HFF-Myc (cell line): Measurements from ENCODE around the gene JPH3.

Source experiments
- DNase-seq: peaks from one replicate; pipeline ENCODE4 v3.0.0-alpha.2; 2011; ENCODE audit warnings: low read depth; ENCODE audit errors: extremely low read depth
- H3K4me3 ChIP-seq: replicated peaks from 2 replicates; pipeline ENCODE4 v1.5.1; 2011; ENCODE audit warnings: low read depth, mild to moderate bottlenecking, control low read depth, low read length
- TF ChIP-seq, protein P1 (sequence below): IDR thresholded peaks from 2 replicates; pipeline ENCODE4 v1.5.1; 2012; ENCODE audit warnings: mild to moderate bottlenecking, low read depth, low read length, control low read depth; ENCODE audit errors: missing control alignments

JPH3 gene

GRCh38 chr16:87687126-87687910 is 85.0 kb downstream of the JPH3 start:
- no peak for DNase-seq
- TF ChIP-seq, protein P1, sequence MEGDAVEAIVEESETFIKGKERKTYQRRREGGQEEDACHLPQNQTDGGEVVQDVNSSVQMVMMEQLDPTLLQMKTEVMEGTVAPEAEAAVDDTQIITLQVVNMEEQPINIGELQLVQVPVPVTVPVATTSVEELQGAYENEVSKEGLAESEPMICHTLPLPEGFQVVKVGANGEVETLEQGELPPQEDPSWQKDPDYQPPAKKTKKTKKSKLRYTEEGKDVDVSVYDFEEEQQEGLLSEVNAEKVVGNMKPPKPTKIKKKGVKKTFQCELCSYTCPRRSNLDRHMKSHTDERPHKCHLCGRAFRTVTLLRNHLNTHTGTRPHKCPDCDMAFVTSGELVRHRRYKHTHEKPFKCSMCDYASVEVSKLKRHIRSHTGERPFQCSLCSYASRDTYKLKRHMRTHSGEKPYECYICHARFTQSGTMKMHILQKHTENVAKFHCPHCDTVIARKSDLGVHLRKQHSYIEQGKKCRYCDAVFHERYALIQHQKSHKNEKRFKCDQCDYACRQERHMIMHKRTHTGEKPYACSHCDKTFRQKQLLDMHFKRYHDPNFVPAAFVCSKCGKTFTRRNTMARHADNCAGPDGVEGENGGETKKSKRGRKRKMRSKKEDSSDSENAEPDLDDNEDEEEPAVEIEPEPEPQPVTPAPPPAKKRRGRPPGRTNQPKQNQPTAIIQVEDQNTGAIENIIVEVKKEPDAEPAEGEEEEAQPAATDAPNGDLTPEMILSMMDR, result no peak
- no peak overlapping the region for H3K4me3 ChIP-seq

DNA sequence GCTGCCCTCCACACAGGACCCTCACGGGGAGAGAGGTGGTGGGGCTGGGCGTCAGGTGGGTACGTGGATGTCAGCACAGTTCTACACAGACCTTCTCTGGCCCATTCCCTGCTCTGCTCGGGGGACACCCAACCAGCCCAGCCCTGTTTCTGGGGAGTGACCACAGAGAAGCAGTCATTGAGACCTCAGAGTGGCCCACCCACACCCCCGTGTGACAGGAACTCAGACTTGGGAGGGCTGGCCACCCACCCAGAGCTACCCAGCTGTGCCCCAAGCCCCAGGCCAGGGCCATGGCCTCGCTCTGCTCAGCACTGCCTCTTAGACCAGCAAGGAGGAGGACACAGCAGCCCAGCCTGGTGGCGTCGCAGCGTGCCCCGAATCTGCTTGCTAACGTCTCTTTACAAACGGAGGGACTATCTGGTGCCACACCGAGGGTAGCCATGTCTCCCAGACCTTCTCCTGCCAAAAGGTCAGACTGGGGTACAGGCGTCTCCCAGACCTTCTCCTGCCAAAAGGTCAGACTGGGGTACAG is 85.8 kb downstream of the JPH3 start:
- no peak for DNase-seq
- TF ChIP-seq, protein P1, result no peak
- no peak overlapping the region for H3K4me3 ChIP-seq

- TF ChIP-seq, protein P1, result no peak
- H3K4me3 ChIP-seq, result no peak overlapping the region
- no peak for DNase-seq
Observed at GRCh38 chr16:87688876-87689815, 86.8 kb downstream of the JPH3 start.

DNA sequence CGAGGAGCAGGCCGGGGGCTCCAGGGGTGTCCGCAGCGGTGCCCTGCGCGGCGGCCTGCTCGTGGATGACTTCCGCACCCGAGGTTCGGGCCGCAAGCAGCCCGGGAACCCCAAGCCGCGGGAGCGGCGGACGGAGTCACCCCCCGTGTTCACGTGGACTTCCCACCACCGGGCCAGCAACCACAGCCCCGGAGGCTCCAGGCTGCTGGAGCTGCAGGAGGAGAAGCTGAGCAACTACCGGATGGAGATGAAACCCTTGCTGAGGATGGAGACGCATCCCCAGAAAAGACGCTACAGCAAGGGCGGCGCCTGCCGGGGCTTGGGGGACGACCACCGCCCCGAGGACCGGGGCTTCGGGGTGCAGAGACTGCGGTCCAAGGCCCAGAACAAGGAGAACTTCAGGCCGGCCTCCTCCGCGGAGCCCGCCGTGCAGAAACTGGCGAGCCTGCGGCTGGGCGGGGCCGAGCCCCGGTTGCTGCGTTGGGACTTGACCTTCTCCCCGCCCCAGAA is 87.7 kb downstream of the JPH3 start:
- DNase-seq, result no peak
- TF ChIP-seq, protein P1, result no peak
- H3K4me3 ChIP-seq, result no peak overlapping the region

DNA sequence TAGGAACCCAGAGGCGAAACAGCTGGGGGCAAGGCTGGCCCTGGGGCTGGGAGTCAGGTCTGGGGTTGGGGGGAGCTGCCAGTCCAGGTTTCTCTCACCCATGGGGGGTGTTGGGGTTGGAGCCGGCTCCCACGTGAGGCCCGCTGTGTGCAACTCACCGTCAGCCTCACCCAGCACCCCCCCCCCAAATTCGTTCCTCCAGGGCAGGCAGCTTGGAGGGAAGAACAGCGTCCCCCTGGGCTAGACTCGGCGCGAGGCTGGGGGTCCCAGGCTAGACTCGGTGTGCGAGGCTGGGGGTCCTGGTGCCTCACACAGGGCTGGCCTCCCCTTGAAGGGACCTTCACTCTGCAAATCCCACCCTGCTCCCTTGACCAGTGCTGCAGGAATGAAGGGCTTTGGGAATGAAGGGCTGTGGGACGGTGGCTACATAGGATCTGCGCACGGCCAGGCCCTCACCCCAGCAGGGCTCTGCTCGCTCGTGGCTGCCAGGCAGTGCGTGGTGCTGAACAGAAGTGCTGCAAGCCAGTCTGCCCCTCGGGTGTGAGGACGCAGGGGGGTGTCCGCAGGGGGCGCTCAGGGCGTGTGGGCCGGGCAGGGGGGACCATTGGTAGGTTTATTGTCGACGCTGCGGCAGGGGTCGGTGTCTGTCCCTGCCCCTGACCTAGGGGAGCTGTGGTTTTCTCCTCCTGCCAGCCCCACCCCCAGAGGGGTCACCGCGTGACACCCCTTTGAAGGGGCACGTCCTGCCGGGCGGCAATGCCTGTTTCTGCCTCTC is 88.8 kb downstream of the JPH3 start:
- no peak overlapping the region for H3K4me3 ChIP-seq
- TF ChIP-seq, protein P1, result no peak
- DNase-seq, result no peak

- no peak for DNase-seq
- no peak overlapping the region for H3K4me3 ChIP-seq
- TF ChIP-seq, protein P1, result no peak
Observed at GRCh38 chr16:87691686-87692079, 89.4 kb downstream of the JPH3 start.
